K562 (cell line): ENCODE results near the gene BRD7.

ENCODE experiments used
- CTCF ChIP-seq, 3 experiments: IDR thresholded peaks in 2 of 3; conservative IDR thresholded peaks in 1 of 3; 2 replicates each; pipeline ENCODE4 v1.5.1; 2011 to 2012; ENCODE audit warnings: low read length in 3 of 3, mild to moderate bottlenecking in 3 of 3, control low read depth in 2 of 3, improper control_type of control experiment in 1 of 3, inconsistent platforms in 1 of 3, low read depth in 1 of 3, mixed read lengths in 1 of 3, moderate library complexity in 1 of 3; ENCODE audit not compliant: insufficient read depth in 2 of 3
- JUND ChIP-seq, 2 experiments: IDR thresholded peaks; 2 replicates in 1 of 2; 3 replicates in 1 of 2; pipeline ENCODE4 v1.6.1; 2011; ENCODE audit warnings: borderline replicate concordance in 2 of 2, low read depth in 2 of 2, low read length in 2 of 2, improper control_type of control experiment in 1 of 2, missing biosample characterization in 1 of 2, missing genetic modification characterization in 1 of 2, missing genetic modification reagents in 1 of 2
- MTF1 ChIP-seq: fragments of 250-450 bp; sonication (Bioruptor Pico); IDR thresholded peaks from 2 replicates; pipeline ENCODE4 v1.9.0; 2021; ENCODE audit warnings: moderate library complexity, mild to moderate bottlenecking, inconsistent platforms, borderline replicate concordance
- TEAD1 ChIP-seq, 2 experiments: fragments of 450-650 bp in 1 of 2; sonication (generic) in 1 of 2; formaldehyde crosslinking; IDR thresholded peaks; 2 replicates each; pipeline versions ENCODE4 v1.4.0 to v1.8.0; 2020 to 2022; ENCODE audit warnings: mild to moderate bottlenecking in 2 of 2, missing genetic modification reagents in 1 of 2
- ZFP30 ChIP-seq: fragments of 250-450 bp; sonication (Bioruptor Pico); IDR thresholded peaks from 2 replicates; pipeline ENCODE4 v1.8.0; 2022; ENCODE audit warnings: moderate library complexity, mild to moderate bottlenecking, inconsistent platforms, borderline replicate concordance

DNA sequence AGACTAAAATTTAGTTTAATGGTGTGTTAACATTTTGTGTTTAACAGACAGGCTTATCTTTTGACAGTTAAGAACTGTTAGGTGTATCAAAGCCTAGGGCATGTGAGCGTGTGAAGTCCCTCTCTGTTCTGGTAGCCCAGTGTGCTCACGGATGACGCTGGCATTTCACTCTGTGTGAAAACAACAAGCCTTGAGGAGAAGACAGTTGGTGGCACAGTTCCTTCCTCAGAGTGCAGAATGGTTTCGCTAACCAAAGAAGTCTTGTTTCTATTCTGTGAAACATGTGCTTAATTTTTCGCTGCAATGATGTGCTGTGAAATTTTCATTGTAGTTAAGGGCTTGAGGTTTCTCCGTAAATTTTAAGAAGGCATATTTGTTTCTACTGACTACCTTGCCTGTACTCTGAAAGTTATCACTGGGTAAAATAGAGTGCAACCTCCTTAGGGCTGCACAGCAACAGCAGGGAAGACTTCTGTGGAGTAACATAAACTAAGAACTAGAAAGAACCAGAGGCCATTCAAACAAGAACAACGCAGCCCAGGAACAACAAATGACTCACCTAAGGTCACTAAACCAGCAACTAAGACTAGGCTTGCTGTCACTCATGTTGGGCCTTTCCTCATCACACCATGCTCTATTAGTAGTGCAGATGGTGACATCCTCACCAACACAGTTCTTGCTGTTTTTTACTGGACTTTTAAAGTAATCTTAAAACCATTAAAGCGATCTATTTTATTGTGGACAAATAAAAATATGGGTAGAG, 33.4 kb downstream of the BRD7 start:
- TF ChIP-seq CTCF (IDR thresholded peaks at IDR 0.05 in 2 of 3, conservative IDR thresholded peaks at IDR 0.05 in 1 of 3; ENCODE audit: insufficient read depth in 2 of 3, low read depth in 1 of 3, low read length in 3 of 3) (no peak), ZFP30 (CRISPR knock-in tag) (no peak), MTF1 (CRISPR knock-in tag) (no peak), TEAD1 (CRISPR knock-in tag; IDR thresholded peaks at IDR 0.05) (no peak), JUND (IDR thresholded peaks at IDR 0.05; ENCODE audit: borderline replicate concordance, low read depth, low read length) (0 out of 2 replicates have a peak, but pooled peaks have one; percentile 37), JUND (tag; IDR thresholded peaks at IDR 0.05; ENCODE audit: borderline replicate concordance, low read depth, low read length) (no peak)
